CD4-positive, alpha-beta T cell (primary cell): ENCODE results near the gene CYS1. TPM values are rescaled to one million over a fixed set of nuclear protein-coding genes. Genes with fewer than 3 reads are reported as not detected.
A peak's percentile ranks its signal among the peaks of the same experiment; 100 is the strongest.

Experiments
- ATAC-seq: fragments of 200-7000 bp; cut with Tn5 transposase; one replicate; pipeline ENCODE4 v1.10.0; 2022; ENCODE audit warnings: mild to moderate bottlenecking; ENCODE audit not compliant: poor library complexity
- CTCF ChIA-PET: fragments of 350-600 bp; sonication (Branson Sonifier 250); formaldehyde crosslinking; loops from one replicate; lab custom pipeline; 2021; ENCODE audit warnings: antibody characterized with exemption, inconsistent platforms; lab: Charles Lee
- POLR2A ChIA-PET: fragments of 350-600 bp; sonication (Branson Sonifier 250); formaldehyde crosslinking; loops from one replicate; lab custom pipeline; 2021; ENCODE audit warnings: antibody characterized with exemption, inconsistent platforms; lab: Charles Lee
- DNase-seq, 14 experiments: peaks; one replicate each; pipeline ENCODE4 v3.0.0-alpha.2; 2013 to 2020; ENCODE audit warnings: mixed read lengths in 2 of 14
- H3K27ac ChIP-seq, 2 donors: one replicate each; pipeline versions ENCODE4 v1.5.1 to v1.7.0; 2013; ENCODE audit warnings: low read length in 2 of 2, low read depth in 1 of 2, mild to moderate bottlenecking in 1 of 2
- H3K27me3 ChIP-seq, 2 experiments: 1 replicate in 1 of 2; 2 replicates in 1 of 2; pipeline versions ENCODE4 v1.6.1 to v1.7.0; 2013; ENCODE audit warnings: low read length in 2 of 2, control low read depth in 1 of 2, mild to moderate bottlenecking in 1 of 2, moderate library complexity in 1 of 2; ENCODE audit not compliant: insufficient read depth in 2 of 2, control insufficient read depth in 1 of 2
- H3K36me3 ChIP-seq: one replicate; pipeline ENCODE4 v1.6.1; 2013; ENCODE audit warnings: low read length, control low read depth; ENCODE audit not compliant: insufficient read depth
- H3K4me1 ChIP-seq: one replicate; pipeline ENCODE4 v1.6.1; 2013; ENCODE audit warnings: low read length, control low read depth; ENCODE audit not compliant: insufficient read depth
- H3K4me3 ChIP-seq: one replicate; pipeline ENCODE4 v1.5.1; 2013; ENCODE audit warnings: mild to moderate bottlenecking, low read length, moderate library complexity
- H3K9me3 ChIP-seq, 2 experiments: 1 replicate in 1 of 2; 2 replicates in 1 of 2; pipeline versions ENCODE4 v1.6.1 to v1.7.0; 2013; ENCODE audit warnings: low read length in 2 of 2, mild to moderate bottlenecking in 2 of 2, control low read depth in 1 of 2, moderate library complexity in 1 of 2; ENCODE audit not compliant: control insufficient read depth in 1 of 2, insufficient read depth in 1 of 2
- H3K27ac Mint-ChIP-seq: one replicate; pipeline ENCODE4 v1.8.0; 2020; ENCODE audit warnings: mixed read lengths
- H3K27me3 Mint-ChIP-seq: one replicate; pipeline ENCODE4 v1.8.0; 2021; ENCODE audit warnings: mixed read lengths
- H3K36me3 Mint-ChIP-seq: one replicate; pipeline ENCODE4 v1.8.0; 2021; ENCODE audit warnings: low read depth, mixed read lengths
- H3K4me1 Mint-ChIP-seq: one replicate; pipeline ENCODE4 v1.8.0; 2021; ENCODE audit warnings: low read depth, mixed read lengths
- H3K4me3 Mint-ChIP-seq: one replicate; pipeline ENCODE4 v1.8.0; 2020; ENCODE audit warnings: mild to moderate bottlenecking, mixed read lengths
- H3K9me3 Mint-ChIP-seq: one replicate; pipeline ENCODE4 v1.8.0; 2020; ENCODE audit warnings: mixed read lengths
- intact Hi-C, 2 experiments: fragments of 100-400 bp; cut with DNase I in 1 of 2; cut with micrococcal nuclease in 1 of 2; formaldehyde crosslinking; loops; one replicate each; pipeline versions ENCODE4 v1.15.1 to v1.9.0; 2023 to 2025; cut with DNase I, micrococcal nuclease
- total RNA-seq, 174 experiments: library from RNA in 2 of 174; stranded (reverse) in 2 of 174; gene quantifications; one replicate each; pipeline ENCODE4 v1.2.3 and lab custom pipeline; 2021 to 2026
- TF ChIP-seq, protein P1 (sequence below): fragments of 200-600 bp; IDR thresholded peaks from one replicate; pipeline ENCODE4 v1.8.0; 2022; ENCODE audit warnings: antibody characterized with exemption, mild to moderate bottlenecking

The CYS1 gene
- total RNA-seq, 2 experiments from 2014 or later = not detected

DNA sequence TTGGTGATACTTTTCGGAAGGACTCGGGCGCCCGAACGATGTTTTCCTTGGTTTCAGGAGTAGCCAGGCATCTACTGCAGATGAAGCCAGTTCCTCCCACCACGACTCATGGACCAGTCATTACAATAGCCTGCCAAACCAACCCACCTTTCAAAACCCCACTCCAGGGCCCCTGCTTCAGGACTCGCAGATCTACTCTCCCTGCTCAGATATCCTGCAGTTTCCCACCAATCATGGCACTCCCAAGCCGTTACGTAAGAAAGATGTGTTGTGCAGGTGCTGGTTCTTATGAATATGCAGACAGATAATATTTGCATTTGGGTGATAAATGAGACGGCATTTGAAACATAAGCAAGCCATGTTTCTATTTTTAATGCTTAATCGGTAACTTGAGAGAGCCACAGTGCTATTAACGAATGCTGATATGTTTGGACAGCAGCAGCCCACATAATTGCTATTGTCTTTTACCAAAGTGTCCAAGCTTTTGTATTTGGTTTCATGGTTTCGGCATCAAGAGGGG, 3.5 kb upstream of the CYS1 start:
- H3K9me3 ChIP-seq = no peaks in the 10 kb centered on the region
- DNase-seq (no peak), ATAC-seq (no peak)
- peaks cover 13% of the 10 kb centered on the region for H3K4me1 Mint-ChIP-seq
- intact Hi-C loops = no loop called here
- ChIA-PET CTCF (interaction anchor here (0.6 to 3.2 kb wide), 4 partner anchors 11 to 351 kb away, joined by 3 to 17 read pairs (median 4); no protein-coding TSS in a partner anchor), POLR2A (no interaction called here)
- H3K4me3 ChIP-seq = no peak overlapping the region
- no peak overlapping the region for H3K27ac Mint-ChIP-seq
- H3K9me3 Mint-ChIP-seq = no peaks in the 10 kb centered on the region
- H3K27me3 Mint-ChIP-seq = peaks cover 74% of the 10 kb centered on the region
- no peaks in the 10 kb centered on the region for H3K36me3 ChIP-seq
- H3K27ac ChIP-seq = no peak overlapping the region
- H3K27me3 ChIP-seq = peaks cover 63 to 74% of the 10 kb centered on the region in 2 experiments
- H3K4me1 ChIP-seq = peaks cover 27% of the 10 kb centered on the region
- TF ChIP-seq, protein P1, sequence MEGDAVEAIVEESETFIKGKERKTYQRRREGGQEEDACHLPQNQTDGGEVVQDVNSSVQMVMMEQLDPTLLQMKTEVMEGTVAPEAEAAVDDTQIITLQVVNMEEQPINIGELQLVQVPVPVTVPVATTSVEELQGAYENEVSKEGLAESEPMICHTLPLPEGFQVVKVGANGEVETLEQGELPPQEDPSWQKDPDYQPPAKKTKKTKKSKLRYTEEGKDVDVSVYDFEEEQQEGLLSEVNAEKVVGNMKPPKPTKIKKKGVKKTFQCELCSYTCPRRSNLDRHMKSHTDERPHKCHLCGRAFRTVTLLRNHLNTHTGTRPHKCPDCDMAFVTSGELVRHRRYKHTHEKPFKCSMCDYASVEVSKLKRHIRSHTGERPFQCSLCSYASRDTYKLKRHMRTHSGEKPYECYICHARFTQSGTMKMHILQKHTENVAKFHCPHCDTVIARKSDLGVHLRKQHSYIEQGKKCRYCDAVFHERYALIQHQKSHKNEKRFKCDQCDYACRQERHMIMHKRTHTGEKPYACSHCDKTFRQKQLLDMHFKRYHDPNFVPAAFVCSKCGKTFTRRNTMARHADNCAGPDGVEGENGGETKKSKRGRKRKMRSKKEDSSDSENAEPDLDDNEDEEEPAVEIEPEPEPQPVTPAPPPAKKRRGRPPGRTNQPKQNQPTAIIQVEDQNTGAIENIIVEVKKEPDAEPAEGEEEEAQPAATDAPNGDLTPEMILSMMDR = no peak
- H3K4me3 Mint-ChIP-seq = no peak overlapping the region
- H3K36me3 Mint-ChIP-seq = no peaks in the 10 kb centered on the region

DNA sequence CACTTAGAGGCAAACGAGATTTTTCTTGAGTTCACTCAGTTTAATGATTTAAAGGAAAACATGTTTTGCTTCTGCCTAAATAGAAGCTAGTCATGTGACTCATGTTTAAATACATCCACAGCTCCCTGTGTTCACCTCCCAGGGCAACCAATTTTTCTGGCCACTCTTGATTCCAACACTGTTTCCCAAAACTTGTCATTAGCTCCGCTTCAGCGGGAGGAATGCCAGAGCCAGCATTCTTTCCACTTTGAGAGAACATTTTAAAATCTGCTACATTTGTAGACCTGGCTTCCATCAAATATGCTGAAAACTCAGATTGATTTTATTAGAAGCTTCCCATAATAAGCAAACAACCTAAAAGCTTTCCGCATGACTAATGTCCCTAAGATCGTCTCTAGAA, 2.8 kb upstream of the CYS1 start:
- H3K27me3 ChIP-seq = peaks cover 69 to 78% of the 10 kb centered on the region in 2 experiments

DNA sequence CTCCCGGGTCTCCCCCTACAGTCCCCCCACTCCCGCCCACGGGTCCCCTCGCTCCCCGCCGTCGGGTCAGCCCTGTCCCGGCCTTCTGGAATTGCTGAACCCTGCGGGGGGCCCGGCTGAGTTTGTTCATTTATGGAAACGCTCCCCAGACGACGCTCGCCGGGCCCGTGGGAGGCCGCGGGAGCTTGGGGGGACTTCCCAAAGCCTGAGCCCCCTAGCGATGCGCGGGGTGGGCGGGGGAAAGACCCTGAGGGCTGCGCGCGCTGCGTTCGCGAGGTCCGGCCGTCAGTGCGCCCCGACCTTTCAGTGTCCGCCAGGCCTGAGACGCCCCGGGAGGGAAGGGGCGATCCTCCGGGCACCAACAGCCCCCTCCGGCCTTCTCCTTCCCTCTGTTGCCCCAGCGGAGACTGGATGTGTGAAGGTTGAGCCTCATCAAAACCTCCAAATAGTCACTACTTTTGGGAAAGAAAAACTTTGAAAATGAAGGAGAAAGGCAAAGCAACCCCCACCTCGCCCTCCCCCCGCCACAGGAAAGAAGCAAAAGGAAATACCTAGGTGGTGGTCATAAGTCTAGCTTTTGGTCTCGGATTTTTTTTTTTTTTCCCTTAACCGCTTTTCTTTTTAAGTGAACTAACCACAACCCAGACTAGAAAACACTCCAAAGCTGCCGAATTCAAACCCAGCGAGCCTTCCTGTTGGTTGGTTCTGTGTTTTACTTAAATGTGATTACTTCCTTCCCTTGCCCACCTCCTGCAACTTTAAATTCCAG, 509 bp upstream of the CYS1 start:
- H3K27ac ChIP-seq = no peak overlapping the region
- H3K36me3 ChIP-seq = no peaks in the 10 kb centered on the region
- peak overlapping the region; percentile 35 for H3K4me3 ChIP-seq
- ChIA-PET CTCF (interaction anchor here (1.5 to 3.2 kb wide), 2 partner anchors 8 to 328 kb away, joined by 6 to 17 read pairs; no protein-coding TSS in a partner anchor), POLR2A (interaction anchor here (1.4 kb wide), 1 partner anchor 11 kb away, joined by 5 read pairs; no protein-coding TSS in a partner anchor)
- peaks cover 27% of the 10 kb centered on the region for H3K4me1 ChIP-seq
- peak in 5 of 14 experiments; percentile 11 to 81 (median 41) for DNase-seq
- no peaks in the 10 kb centered on the region for H3K9me3 Mint-ChIP-seq
- H3K4me3 Mint-ChIP-seq = peak overlapping the region; percentile 72
- TF ChIP-seq, protein P1 = no peak
- H3K9me3 ChIP-seq = no peaks in the 10 kb centered on the region
- no peak overlapping the region for H3K27ac Mint-ChIP-seq
- peaks cover 13% of the 10 kb centered on the region for H3K4me1 Mint-ChIP-seq
- peak; percentile 44 for ATAC-seq
- H3K27me3 ChIP-seq = peaks cover 67 to 81% of the 10 kb centered on the region in 2 experiments
- no peaks in the 10 kb centered on the region for H3K36me3 Mint-ChIP-seq
- peaks cover 78% of the 10 kb centered on the region for H3K27me3 Mint-ChIP-seq
- intact Hi-C loops = no loop called here

More for the DNA sequence above, 2.8 kb upstream of the CYS1 start:
- no peak overlapping the region for H3K4me3 ChIP-seq
- Mint-ChIP-seq H3K4me1 (peaks cover 13% of the 10 kb centered on the region), H3K36me3 (no peaks in the 10 kb centered on the region), H3K27me3 (peaks cover 78% of the 10 kb centered on the region), H3K4me3 (no peak overlapping the region), H3K27ac (no peak overlapping the region), H3K9me3 (no peaks in the 10 kb centered on the region)
- ChIA-PET POLR2A (no interaction called here), CTCF (interaction anchor here (0.6 to 3.2 kb wide), 4 partner anchors 10 to 352 kb away, joined by 3 to 17 read pairs (median 4); no protein-coding TSS in a partner anchor)
- DNase-seq (no peak), ATAC-seq (no peak)
- intact Hi-C loops = no loop called here
- no peaks in the 10 kb centered on the region for H3K9me3 ChIP-seq
- no peaks in the 10 kb centered on the region for H3K36me3 ChIP-seq
- TF ChIP-seq, protein P1 = no peak
- H3K27ac ChIP-seq = no peak overlapping the region
- peaks cover 27% of the 10 kb centered on the region for H3K4me1 ChIP-seq
